IPS-NIHi7 (cell line): ENCODE measurements around the gene ZC3H7B.
A peak's percentile ranks its signal among the peaks of the same experiment; 100 is the strongest.
"Not testable (repeated sequence)": the region's sequence is repeated elsewhere in the genome, so short reads cannot be mapped to it uniquely, and the experiment has no call there.

Experiments
- DNase-seq: peaks from one replicate; pipeline ENCODE4 v3.0.0; 2012; ENCODE audit warnings: mixed read lengths; ENCODE audit errors: extremely low spot score

Gene ZC3H7B

GRCh38 chr22:41285820-41286638 is 15.3 kb upstream of the ZC3H7B start, which contains the start of gene RANGAP1:
TSS of gene RANGAP1 (minus strand) at chr22:41286187. CDS start at chr22:41281044, 5,143 bp downstream.
- peak; percentile 96 for DNase-seq

GRCh38 chr22:41286639-41287091 is 14.7 kb upstream of the ZC3H7B start:
- DNase-seq: no peak

GRCh38 chr22:41288245-41288946 is 12.9 kb upstream of the ZC3H7B start:
- DNase-seq: no peak

- DNase-seq: no peak
Measured at GRCh38 chr22:41289671-41290070, 11.7 kb upstream of the ZC3H7B start.

GRCh38 chr22:41290262-41291221 is 10.8 kb upstream of the ZC3H7B start:
- DNase-seq: peak; percentile 34

GRCh38 chr22:41294816-41295215 is 6.5 kb upstream of the ZC3H7B start:
- not testable (repeated sequence) for DNase-seq

- no peak for DNase-seq
Measured at GRCh38 chr22:41296826-41297667, 4.3 kb upstream of the ZC3H7B start.

GRCh38 chr22:41300661-41301060 is 664 bp upstream of the ZC3H7B start:
- DNase-seq: no peak

GRCh38 chr22:41302021-41302767 is 869 bp downstream of the ZC3H7B start:
- DNase-seq: peak; percentile 69

- DNase-seq: no peak
Measured at GRCh38 chr22:41302811-41303210, 1.5 kb downstream of the ZC3H7B start.

GRCh38 chr22:41305646-41306045 is 4.3 kb downstream of the ZC3H7B start:
- DNase-seq: no peak

GRCh38 chr22:41308054-41308453 is 6.7 kb downstream of the ZC3H7B start:
- no peak for DNase-seq

GRCh38 chr22:41308544-41308947 is 7.2 kb downstream of the ZC3H7B start:
- DNase-seq: no peak

GRCh38 chr22:41310336-41310735 is 9.0 kb downstream of the ZC3H7B start:
- DNase-seq: no peak

GRCh38 chr22:41311487-41311886 is 10.2 kb downstream of the ZC3H7B start:
- DNase-seq: no peak

- no peak for DNase-seq
Measured at GRCh38 chr22:41314821-41315220, 13.5 kb downstream of the ZC3H7B start.

GRCh38 chr22:41315586-41315985 is 14.3 kb downstream of the ZC3H7B start:
- DNase-seq: no peak

- no peak for DNase-seq
Measured at GRCh38 chr22:41320416-41321240, 19.3 kb downstream of the ZC3H7B start.
